ENCODE data around the gene CREB5. TPM values are rescaled to one million over a fixed set of nuclear protein-coding genes. Genes with fewer than 3 reads are reported as not detected.

The CREB5 gene
- polyA plus RNA-seq, 3 donors from 2014 or later: 0.37 TPM; not detected in 2

- peaks cover 0 to 2% (median 0%) of the 10 kb centered on the region in 6 donors for H3K9me3 Mint-ChIP-seq
- H3K4me1 Mint-ChIP-seq: no peaks in the 10 kb centered on the region
- H3K27me3 Mint-ChIP-seq (ENCODE audit: low read depth in 3 of 3): peaks cover 2 to 19% (median 3%) of the 10 kb centered on the region in 3 donors
- no peaks in the 10 kb centered on the region for H3K36me3 Mint-ChIP-seq
- H3K4me3 Mint-ChIP-seq: no peak overlapping the region
- DNase-seq: no peak
- no peak overlapping the region for H3K27ac Mint-ChIP-seq
These were observed 95.4 kb downstream of the CREB5 start for GRCh38 chr7:28507525-28508282.

- Mint-ChIP-seq H3K9me3 (peaks cover 0 to 2% (median 0%) of the 10 kb centered on the region in 6 donors), H3K36me3 (no peaks in the 10 kb centered on the region), H3K4me3 (no peak overlapping the region), H3K27me3 (ENCODE audit: low read depth in 3 of 3) (peaks cover 2 to 19% (median 3%) of the 10 kb centered on the region in 3 donors), H3K4me1 (no peaks in the 10 kb centered on the region), H3K27ac (peak overlapping the region in 1 of 6 donors; percentile 4)
- no peak for DNase-seq
These were observed 97.1 kb downstream of the CREB5 start for GRCh38 chr7:28509251-28510025.

- Mint-ChIP-seq H3K4me3 (no peak overlapping the region), H3K27me3 (ENCODE audit: low read depth in 3 of 3) (peaks cover 2 to 19% (median 3%) of the 10 kb centered on the region in 3 donors), H3K36me3 (no peaks in the 10 kb centered on the region), H3K4me1 (no peaks in the 10 kb centered on the region), H3K27ac (no peak overlapping the region), H3K9me3 (peaks cover 0 to 2% (median 0%) of the 10 kb centered on the region in 6 donors)
- DNase-seq: no peak
These were observed 97.7 kb downstream of the CREB5 start for GRCh38 chr7:28510026-28510369.

DNA sequence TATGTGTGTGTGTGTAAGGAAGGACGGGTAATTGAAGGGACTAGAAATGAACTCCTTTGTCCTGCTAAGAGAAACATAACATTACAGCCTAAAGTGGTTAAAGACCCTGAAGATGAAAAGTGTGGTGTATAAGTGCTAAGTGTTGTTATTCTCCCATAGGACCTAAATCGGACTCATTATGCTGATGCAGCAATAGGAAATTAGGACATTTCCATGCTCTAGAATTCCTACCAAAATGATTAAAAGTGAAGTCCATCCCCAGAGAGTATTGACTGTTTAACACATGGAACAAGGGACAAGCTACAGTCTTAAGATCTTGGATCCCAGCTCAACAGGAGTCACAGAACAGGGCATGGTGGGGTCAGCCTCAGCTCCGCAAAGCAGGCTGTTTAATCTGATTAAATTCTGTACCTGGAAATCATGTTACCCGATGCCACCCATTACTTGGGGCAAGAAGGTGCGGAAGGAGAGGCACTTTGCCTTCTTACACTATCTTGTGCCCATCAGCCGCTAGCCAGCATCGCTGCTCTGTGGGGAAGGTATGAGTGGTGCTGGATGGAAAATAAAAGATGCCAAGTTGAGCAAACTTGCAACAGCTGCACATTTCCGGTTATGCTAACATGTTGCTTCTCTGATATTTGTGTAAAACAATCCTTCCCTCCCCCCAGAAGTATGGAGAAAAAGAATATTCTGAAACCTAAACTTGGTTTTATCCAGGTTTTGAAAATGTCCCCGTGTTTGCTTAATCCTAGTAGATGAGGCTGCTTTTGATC is 100.5 kb downstream of the CREB5 start:
- Mint-ChIP-seq H3K4me3 (no peak overlapping the region), H3K36me3 (no peaks in the 10 kb centered on the region), H3K9me3 (peaks cover 0 to 2% (median 0%) of the 10 kb centered on the region in 6 donors), H3K4me1 (no peaks in the 10 kb centered on the region), H3K27me3 (ENCODE audit: low read depth in 3 of 3) (peaks cover 0 to 13% (median 3%) of the 10 kb centered on the region in 3 donors), H3K27ac (no peak overlapping the region)
- no peak for DNase-seq

DNA sequence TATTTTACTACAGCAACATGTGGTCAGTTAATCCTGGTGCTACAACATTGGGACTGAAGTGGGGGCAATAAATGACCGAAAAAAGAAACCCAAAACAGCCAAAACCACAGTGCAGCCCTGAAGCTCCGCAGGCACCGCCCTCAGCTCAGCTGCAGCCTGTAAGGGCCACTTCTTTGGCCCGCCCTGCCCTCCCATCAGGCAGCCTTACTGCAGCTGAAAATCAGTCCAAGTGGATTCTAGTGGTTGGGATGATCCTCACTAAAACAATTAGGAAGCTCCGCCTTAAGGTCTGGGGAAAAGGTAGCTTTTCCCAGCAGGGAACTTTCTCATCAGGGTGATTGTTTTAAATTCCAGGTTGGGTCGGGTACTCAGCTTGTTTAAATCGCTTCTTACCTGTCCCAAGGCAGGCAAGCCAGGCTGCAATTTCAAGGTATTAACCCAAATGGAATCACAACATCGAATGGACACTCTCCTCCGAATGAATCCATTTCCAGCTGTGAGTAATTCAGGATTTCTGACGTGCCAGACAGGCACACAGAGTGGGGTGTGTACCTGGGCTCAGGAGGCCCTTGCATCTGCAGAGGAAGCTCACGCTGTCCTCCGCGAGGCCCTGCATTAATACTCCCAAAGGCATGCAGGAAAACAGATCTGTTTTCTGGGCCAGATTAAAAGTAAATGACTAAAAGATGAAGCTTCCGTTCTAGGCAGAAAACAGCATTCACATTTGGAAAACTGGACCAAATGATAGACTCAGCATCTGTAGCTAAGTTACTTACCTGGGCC is 104.3 kb downstream of the CREB5 start:
- DNase-seq: no peak
- Mint-ChIP-seq H3K27me3 (ENCODE audit: low read depth in 3 of 3) (peaks cover 1 to 6% (median 2%) of the 10 kb centered on the region in 3 donors), H3K27ac (no peak overlapping the region), H3K36me3 (no peaks in the 10 kb centered on the region), H3K9me3 (peaks cover 0 to 2% (median 0%) of the 10 kb centered on the region in 6 donors), H3K4me3 (no peak overlapping the region), H3K4me1 (no peaks in the 10 kb centered on the region)

DNA sequence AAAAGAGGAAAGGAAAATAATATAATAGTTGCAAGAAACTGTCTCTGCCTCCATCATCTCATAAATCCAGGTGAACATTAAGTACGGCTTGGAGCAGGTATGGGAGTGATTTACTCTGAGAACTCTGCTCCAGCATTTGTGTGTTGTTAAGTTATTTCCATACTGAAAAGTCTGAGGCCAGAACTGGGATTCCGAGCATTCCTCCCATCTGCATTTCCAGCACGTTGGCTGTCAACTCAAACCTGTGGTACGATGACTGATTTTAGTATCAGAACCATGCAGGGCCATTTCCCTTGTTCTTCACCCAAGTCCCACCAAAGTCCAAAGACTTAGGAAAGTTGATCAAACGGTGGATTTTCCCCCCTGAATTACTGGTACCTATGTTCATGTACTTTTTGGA is 104.9 kb downstream of the CREB5 start:
- Mint-ChIP-seq H3K4me3 (no peak overlapping the region), H3K27ac (no peak overlapping the region), H3K9me3 (peaks cover 0 to 2% (median 0%) of the 10 kb centered on the region in 6 donors), H3K4me1 (no peaks in the 10 kb centered on the region), H3K36me3 (no peaks in the 10 kb centered on the region), H3K27me3 (ENCODE audit: low read depth in 3 of 3) (peaks cover 1 to 6% (median 2%) of the 10 kb centered on the region in 3 donors)
- DNase-seq: no peak

DNA sequence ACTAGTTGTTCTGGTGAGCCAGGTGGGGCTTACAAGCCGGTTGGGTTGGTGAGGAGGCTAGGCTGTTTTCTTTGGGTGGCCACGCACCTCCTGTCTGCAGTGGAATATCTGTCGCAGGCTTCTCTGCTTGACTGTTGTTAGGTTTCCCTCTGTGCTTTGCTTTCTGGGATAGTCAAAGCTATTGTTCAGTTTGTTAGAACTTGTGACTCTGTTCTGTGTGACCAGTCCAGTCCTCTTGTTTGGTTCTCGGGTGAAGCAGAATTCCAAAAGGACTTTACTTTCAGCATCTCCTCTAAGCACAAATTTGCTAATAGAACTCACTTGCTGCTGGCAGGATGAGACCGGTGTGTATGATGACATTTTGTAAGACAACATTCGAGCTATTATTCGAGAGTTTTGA is 105.3 kb downstream of the CREB5 start:
- H3K27me3 Mint-ChIP-seq (ENCODE audit: low read depth in 3 of 3): peaks cover 1 to 6% (median 2%) of the 10 kb centered on the region in 3 donors
- H3K36me3 Mint-ChIP-seq: no peaks in the 10 kb centered on the region
- peaks cover 0 to 2% (median 0%) of the 10 kb centered on the region in 6 donors for H3K9me3 Mint-ChIP-seq
- DNase-seq: no peak
- H3K27ac Mint-ChIP-seq: no peak overlapping the region
- no peak overlapping the region for H3K4me3 Mint-ChIP-seq
- H3K4me1 Mint-ChIP-seq: no peaks in the 10 kb centered on the region

GRCh38 chr7:28520074-28521015 is 108.0 kb downstream of the CREB5 start:
- Mint-ChIP-seq H3K4me1 (no peaks in the 10 kb centered on the region), H3K27me3 (ENCODE audit: low read depth in 3 of 3) (peaks cover 1 to 10% (median 3%) of the 10 kb centered on the region in 3 donors), H3K27ac (no peak overlapping the region), H3K4me3 (no peak overlapping the region), H3K36me3 (no peaks in the 10 kb centered on the region), H3K9me3 (peaks cover 0 to 2% (median 0%) of the 10 kb centered on the region in 6 donors)
- no peak for DNase-seq

- no peaks in the 10 kb centered on the region for H3K4me1 Mint-ChIP-seq
- H3K9me3 Mint-ChIP-seq: no peaks in the 10 kb centered on the region
- H3K27me3 Mint-ChIP-seq (ENCODE audit: low read depth in 3 of 3): peaks cover 1 to 5% (median 2%) of the 10 kb centered on the region in 3 donors
- H3K27ac Mint-ChIP-seq: no peak overlapping the region
- no peaks in the 10 kb centered on the region for H3K36me3 Mint-ChIP-seq
- no peak for DNase-seq
- no peak overlapping the region for H3K4me3 Mint-ChIP-seq
These were observed 112.7 kb downstream of the CREB5 start for GRCh38 chr7:28524978-28525377.

- peaks cover 0 to 13% (median 3%) of the 10 kb centered on the region in 3 donors for H3K27me3 Mint-ChIP-seq (ENCODE audit: low read depth in 3 of 3)
- no peak overlapping the region for H3K27ac Mint-ChIP-seq
- no peaks in the 10 kb centered on the region for H3K4me1 Mint-ChIP-seq
- no peaks in the 10 kb centered on the region for H3K9me3 Mint-ChIP-seq
- no peaks in the 10 kb centered on the region for H3K36me3 Mint-ChIP-seq
- H3K4me3 Mint-ChIP-seq: no peak overlapping the region
- no peak for DNase-seq
These were observed 116.6 kb downstream of the CREB5 start for GRCh38 chr7:28528899-28529298.

DNA sequence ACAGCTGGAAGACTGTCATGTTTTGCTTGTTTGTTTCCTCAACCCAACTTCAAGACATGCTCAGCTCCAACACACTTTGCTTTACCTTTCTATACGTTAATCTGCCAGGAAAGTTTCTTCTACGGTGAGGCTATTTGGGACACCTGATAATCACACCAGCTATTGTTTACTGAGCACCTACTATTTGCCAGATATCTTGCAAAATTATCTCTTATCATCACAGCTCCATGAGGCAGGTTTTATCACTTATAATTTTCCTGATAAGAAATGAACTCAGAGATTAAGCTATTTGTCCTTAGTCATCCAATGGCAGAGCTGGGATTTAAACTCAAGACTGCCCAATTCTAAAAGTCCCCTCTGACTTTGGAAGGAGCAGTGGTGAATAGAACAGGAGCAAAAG is 117.4 kb downstream of the CREB5 start:
- Mint-ChIP-seq H3K4me3 (no peak overlapping the region), H3K27ac (no peak overlapping the region), H3K9me3 (no peaks in the 10 kb centered on the region), H3K36me3 (no peaks in the 10 kb centered on the region), H3K27me3 (ENCODE audit: low read depth in 3 of 3) (peaks cover 0 to 10% (median 2%) of the 10 kb centered on the region in 3 donors), H3K4me1 (no peaks in the 10 kb centered on the region)
- no peak for DNase-seq

DNA sequence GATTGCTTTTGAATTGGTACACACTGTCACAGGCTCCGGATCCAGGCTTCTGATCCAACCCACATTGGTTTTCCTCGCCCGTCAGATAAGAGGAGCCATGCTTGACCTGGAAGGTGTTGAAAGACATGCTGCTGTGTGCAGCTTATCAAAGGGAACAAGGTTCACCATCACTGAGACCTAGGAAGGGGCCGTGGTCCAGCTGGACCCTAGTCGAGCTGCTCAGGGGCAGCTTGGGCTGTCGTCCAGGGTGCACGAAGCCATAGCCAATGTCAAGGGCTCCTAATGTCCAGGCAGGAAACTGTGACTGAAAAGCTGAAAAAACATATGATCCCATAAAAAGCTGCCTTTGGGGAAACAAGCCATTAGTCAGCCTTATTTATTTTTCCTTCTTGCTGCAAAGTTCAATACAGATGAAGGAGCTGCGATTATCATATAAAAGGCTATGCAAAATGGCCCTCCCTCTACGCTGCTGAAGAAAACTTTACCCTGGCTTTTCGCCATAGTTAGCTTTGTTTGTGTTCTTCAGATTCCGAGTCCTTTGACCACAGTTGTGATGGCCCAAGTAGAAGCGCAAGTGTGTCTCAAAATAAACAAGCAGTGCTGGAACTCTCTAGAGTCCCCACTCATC is 118.0 kb downstream of the CREB5 start:
- no peak for DNase-seq
- H3K27ac Mint-ChIP-seq: no peak overlapping the region
- no peaks in the 10 kb centered on the region for H3K36me3 Mint-ChIP-seq
- peaks cover 0 to 10% (median 2%) of the 10 kb centered on the region in 3 donors for H3K27me3 Mint-ChIP-seq (ENCODE audit: low read depth in 3 of 3)
- H3K4me3 Mint-ChIP-seq: no peak overlapping the region
- H3K9me3 Mint-ChIP-seq: no peaks in the 10 kb centered on the region
- no peaks in the 10 kb centered on the region for H3K4me1 Mint-ChIP-seq
